ENCODE results near the gene ZNF254.

The ZNF254 gene

DNA sequence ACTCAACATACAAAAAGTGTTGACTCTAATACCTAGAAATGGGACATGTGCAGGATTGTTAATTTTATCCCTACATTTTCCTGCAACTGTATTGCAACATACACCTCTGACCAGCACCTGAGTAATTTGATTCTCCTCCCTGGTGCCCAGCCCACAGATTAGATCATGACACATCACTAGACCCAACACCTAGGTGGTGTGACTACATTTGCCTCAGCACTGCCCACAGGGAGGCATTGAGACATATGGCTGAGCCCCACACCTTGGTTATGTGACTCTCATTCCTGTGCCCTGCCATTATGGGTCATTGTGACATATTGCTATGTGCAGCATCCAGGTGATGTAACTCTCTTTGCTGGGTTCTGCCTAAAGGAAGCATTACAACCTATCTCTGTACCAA is 13.2 kb upstream of the ZNF254 start:
- TF ChIP-seq, protein P1, sequence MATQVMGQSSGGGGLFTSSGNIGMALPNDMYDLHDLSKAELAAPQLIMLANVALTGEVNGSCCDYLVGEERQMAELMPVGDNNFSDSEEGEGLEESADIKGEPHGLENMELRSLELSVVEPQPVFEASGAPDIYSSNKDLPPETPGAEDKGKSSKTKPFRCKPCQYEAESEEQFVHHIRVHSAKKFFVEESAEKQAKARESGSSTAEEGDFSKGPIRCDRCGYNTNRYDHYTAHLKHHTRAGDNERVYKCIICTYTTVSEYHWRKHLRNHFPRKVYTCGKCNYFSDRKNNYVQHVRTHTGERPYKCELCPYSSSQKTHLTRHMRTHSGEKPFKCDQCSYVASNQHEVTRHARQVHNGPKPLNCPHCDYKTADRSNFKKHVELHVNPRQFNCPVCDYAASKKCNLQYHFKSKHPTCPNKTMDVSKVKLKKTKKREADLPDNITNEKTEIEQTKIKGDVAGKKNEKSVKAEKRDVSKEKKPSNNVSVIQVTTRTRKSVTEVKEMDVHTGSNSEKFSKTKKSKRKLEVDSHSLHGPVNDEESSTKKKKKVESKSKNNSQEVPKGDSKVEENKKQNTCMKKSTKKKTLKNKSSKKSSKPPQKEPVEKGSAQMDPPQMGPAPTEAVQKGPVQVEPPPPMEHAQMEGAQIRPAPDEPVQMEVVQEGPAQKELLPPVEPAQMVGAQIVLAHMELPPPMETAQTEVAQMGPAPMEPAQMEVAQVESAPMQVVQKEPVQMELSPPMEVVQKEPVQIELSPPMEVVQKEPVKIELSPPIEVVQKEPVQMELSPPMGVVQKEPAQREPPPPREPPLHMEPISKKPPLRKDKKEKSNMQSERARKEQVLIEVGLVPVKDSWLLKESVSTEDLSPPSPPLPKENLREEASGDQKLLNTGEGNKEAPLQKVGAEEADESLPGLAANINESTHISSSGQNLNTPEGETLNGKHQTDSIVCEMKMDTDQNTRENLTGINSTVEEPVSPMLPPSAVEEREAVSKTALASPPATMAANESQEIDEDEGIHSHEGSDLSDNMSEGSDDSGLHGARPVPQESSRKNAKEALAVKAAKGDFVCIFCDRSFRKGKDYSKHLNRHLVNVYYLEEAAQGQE (IDR thresholded peaks at IDR 0.05; ENCODE audit: insufficient read depth in 1 of 2, low read depth in 2 of 2, low read length in 2 of 2), result no peak

DNA sequence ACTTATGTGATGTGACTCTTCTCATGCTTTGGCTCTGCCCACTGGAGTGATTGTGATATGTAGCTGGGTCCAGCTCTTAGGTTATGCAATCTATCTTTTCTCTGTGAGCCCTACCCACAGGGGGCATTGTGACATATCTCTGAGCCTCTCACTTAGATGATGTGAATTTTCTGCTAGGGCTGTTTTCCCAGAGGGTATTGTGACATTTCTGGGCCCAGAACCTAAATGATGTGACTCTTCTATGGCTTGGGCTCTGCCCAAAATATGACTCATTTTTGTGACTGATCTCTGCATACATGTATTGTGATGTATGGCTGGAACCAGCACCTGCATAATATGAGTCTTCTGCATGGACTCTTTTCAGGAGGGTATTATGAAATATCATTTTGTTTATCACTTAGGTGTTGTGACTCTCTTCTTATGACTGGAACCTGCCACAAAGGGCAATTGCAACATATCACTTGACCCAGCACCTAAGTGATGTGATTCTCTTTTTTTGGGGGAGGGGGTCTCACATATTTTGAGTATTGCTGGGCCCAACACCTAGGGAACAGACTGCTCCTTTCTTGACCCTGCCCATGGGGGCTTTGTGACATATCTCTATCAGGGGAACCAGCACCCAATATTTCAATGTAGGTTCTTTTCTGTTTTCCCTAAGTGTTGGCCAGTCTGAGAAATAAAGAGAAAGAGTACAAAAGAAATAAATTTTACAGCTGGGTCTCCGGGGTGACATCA is 12.1 kb upstream of the ZNF254 start:
- no peak for TF ChIP-seq SIN3A (IDR thresholded peaks at IDR 0.05; ENCODE audit: borderline replicate concordance, insufficient read depth, low read length)
- no peak for TF ChIP-seq POLR2AphosphoS5 (IDR thresholded peaks at IDR 0.05; ENCODE audit: low read depth, low read length)
- no peak for TF ChIP-seq TAF1 (IDR thresholded peaks at IDR 0.05; ENCODE audit: borderline replicate concordance, insufficient read depth, low read length)
- TF ChIP-seq FOXP2 (optimal IDR thresholded peaks at IDR 0.05; ENCODE audit: borderline replicate concordance, extremely low read depth, extremely low read length, insufficient read depth), result no peak

DNA sequence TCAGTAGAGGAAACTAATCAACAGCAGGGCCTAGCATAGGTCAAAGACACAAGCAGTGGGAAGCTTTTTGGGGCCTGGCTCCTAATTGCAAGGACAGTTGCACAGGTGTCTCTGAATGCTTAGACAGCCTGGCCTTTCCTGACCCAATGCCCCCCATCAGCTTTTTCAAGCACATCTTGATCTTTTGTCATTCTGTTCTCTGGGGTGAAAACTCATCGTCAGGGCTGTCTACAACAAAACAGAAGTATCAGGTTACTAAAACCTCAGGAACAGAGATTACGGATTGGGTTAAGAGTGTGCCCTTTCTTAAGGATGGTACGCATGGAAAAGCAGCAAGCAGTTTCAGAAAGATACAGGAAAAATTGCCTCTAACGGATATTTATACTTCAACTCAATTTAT is 8.3 kb upstream of the ZNF254 start:
- TF ChIP-seq, protein P1 (IDR thresholded peaks at IDR 0.05; ENCODE audit: insufficient read depth in 1 of 2, low read depth in 2 of 2, low read length in 2 of 2), result no peak
- no peak for TF ChIP-seq FOXP2 (optimal IDR thresholded peaks at IDR 0.05; ENCODE audit: borderline replicate concordance, extremely low read depth, extremely low read length, insufficient read depth)
- TF ChIP-seq SIN3A (IDR thresholded peaks at IDR 0.05; ENCODE audit: borderline replicate concordance, insufficient read depth, low read length), result no peak
- TF ChIP-seq TAF1 (IDR thresholded peaks at IDR 0.05; ENCODE audit: borderline replicate concordance, insufficient read depth, low read length), result no peak
- no peak for TF ChIP-seq POLR2AphosphoS5 (IDR thresholded peaks at IDR 0.05; ENCODE audit: low read depth, low read length)

DNA sequence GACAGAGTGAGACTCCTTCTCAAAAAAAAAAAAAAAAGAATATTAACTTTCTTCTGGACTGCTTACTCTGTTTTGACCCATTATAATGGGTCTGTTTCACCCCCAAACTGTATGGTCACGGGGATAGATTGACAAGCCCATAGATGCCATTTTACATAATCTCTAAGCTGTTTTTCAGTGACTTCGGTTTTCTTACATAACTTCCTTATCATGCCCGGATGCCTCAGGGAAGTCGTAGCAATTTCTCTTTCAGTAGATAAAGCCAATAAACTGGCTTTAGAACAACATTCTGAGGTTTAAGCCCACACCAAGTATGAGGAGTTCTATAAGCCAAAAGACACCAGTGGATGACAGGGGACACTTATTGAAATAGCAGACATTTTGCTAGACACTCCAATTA is 5.9 kb upstream of the ZNF254 start:
- TF ChIP-seq TAF1 (IDR thresholded peaks at IDR 0.05; ENCODE audit: borderline replicate concordance, insufficient read depth, low read length) (no peak), SIN3A (IDR thresholded peaks at IDR 0.05; ENCODE audit: borderline replicate concordance, insufficient read depth, low read length) (no peak), POLR2AphosphoS5 (IDR thresholded peaks at IDR 0.05; ENCODE audit: low read depth, low read length) (no peak), FOXP2 (optimal IDR thresholded peaks at IDR 0.05; ENCODE audit: borderline replicate concordance, extremely low read depth, extremely low read length, insufficient read depth) (no peak)
- TF ChIP-seq, protein P1 (IDR thresholded peaks at IDR 0.05; ENCODE audit: insufficient read depth in 1 of 2, low read depth in 2 of 2, low read length in 2 of 2), result no peak

DNA sequence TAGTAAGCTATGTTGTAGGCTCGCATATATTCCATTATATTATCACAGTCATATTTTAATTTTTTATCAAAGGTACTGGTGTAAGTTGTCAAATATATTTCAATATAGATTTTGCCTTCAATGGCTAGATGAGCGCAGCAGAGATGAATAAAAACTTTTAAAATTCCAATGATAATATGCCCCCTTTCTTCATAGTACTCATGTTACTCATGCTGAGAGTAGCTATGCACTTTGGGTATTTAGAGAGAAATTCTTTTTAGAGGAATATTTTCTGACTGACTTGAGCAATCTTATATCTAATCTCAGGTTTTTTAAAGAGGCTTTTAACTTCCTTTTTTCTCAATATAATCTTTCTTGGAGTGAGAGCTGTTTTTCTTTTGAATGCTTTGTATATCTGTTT is 11.4 kb downstream of the ZNF254 start:
- TF ChIP-seq SIN3A (IDR thresholded peaks at IDR 0.05; ENCODE audit: borderline replicate concordance, insufficient read depth, low read length) (no peak), POLR2AphosphoS5 (IDR thresholded peaks at IDR 0.05; ENCODE audit: low read depth, low read length) (no peak), TAF1 (IDR thresholded peaks at IDR 0.05; ENCODE audit: borderline replicate concordance, insufficient read depth, low read length) (no peak)
- TF ChIP-seq, protein P1 (IDR thresholded peaks at IDR 0.05; ENCODE audit: insufficient read depth in 1 of 2, low read depth in 2 of 2, low read length in 2 of 2), result no peak

Data from PFSK-1 (cell line).